Measurements from ENCODE around the gene ZSCAN22.

ZSCAN22 gene

GRCh38 chr19:58326914-58327726 lies at the start of gene ZSCAN22:
TSS of gene ZSCAN22 (plus strand) at chr19:58326994. CDS start at chr19:58334803, 7,809 bp downstream.
- TF ChIP-seq CTCF (IDR thresholded peaks at IDR 0.05; ENCODE audit: insufficient read depth, low read length, missing control alignments), result no peak

GRCh38 chr19:58277197-58277596 lies 49.6 kb upstream of the ZSCAN22 start:
- DNase-seq (ENCODE audit: low read depth, low spot score), result no peak
- POLR2A ChIA-PET, result no interaction called here
- no peak for TF ChIP-seq CTCF (IDR thresholded peaks at IDR 0.05; ENCODE audit: insufficient read depth, low read length, missing control alignments)
- CTCF ChIA-PET, result no interaction called here
- H3K4me3 ChIP-seq (ENCODE audit: low read depth, low read length), result no peak overlapping the region

More at GRCh38 chr19:58326914-58327726, at the start of gene ZSCAN22:
- ChIA-PET CTCF (interaction anchor here (0.8 kb wide), 1 partner anchor 9 kb away, joined by 3 read pairs; no protein-coding TSS in a partner anchor), POLR2A (interaction anchor here (0.5 to 1.4 kb wide), 8 partner anchors 9 to 56 kb away, joined by 3 to 6 read pairs (median 4); partner anchors contain the start of genes ERVK3-1 and ZNF497)
- DNase-seq (ENCODE audit: low read depth, low spot score), result peak; percentile 67
- H3K4me3 ChIP-seq (ENCODE audit: low read depth, low read length), result peak within 1 kb of the TSS; percentile 99

- TF ChIP-seq CTCF (IDR thresholded peaks at IDR 0.05; ENCODE audit: insufficient read depth, low read length, missing control alignments), result no peak
- H3K4me3 ChIP-seq (ENCODE audit: low read depth, low read length), result peak overlapping the region; percentile 66
- CTCF ChIA-PET, result no interaction called here
- POLR2A ChIA-PET, result interaction anchor here (0.8 to 1.5 kb wide), 4 partner anchors 49 to 242 kb away, joined by 3 to 6 read pairs (median 4); partner anchors contain the start of genes ZBTB45, ZNF274, ZNF497 and ZNF544
- DNase-seq (ENCODE audit: low read depth, low spot score), result no peak
These were observed 48.9 kb upstream of the ZSCAN22 start for GRCh38 chr19:58277748-58278540.

GRCh38 chr19:58278541-58279041 lies 48.2 kb upstream of the ZSCAN22 start, which contains the start of gene ZNF8:
TSS of gene ZNF8 (plus strand) at chr19:58278955. CDS start at chr19:58279082, 127 bp downstream.
- DNase-seq (ENCODE audit: low read depth, low spot score), result peak; percentile 89
- H3K4me3 ChIP-seq (ENCODE audit: low read depth, low read length), result peak within 1 kb of the TSS; percentile 66
- POLR2A ChIA-PET, result interaction anchor here (0.8 to 1.5 kb wide), 5 partner anchors 16 to 241 kb away, joined by 3 to 6 read pairs (median 4); partner anchors contain the start of genes ZBTB45, ZNF274, ZNF497 and ZNF544
- TF ChIP-seq CTCF (IDR thresholded peaks at IDR 0.05; ENCODE audit: insufficient read depth, low read length, missing control alignments), result no peak
- CTCF ChIA-PET, result no interaction called here

GRCh38 chr19:58279042-58279924 lies 47.5 kb upstream of the ZSCAN22 start:
- DNase-seq (ENCODE audit: low read depth, low spot score), result no peak
- ChIA-PET POLR2A (interaction anchor here (0.7 to 1.5 kb wide), 5 partner anchors 15 to 240 kb away, joined by 3 to 6 read pairs (median 3); partner anchors contain the start of genes ZBTB45, ZNF497 and ZNF544), CTCF (no interaction called here)
- H3K4me3 ChIP-seq (ENCODE audit: low read depth, low read length), result peak overlapping the region; percentile 66
- TF ChIP-seq CTCF (IDR thresholded peaks at IDR 0.05; ENCODE audit: insufficient read depth, low read length, missing control alignments), result no peak
